GM18951 (cell line): ENCODE results near the gene FNDC3B.

Source experiments
- POLR2A ChIP-seq: IDR thresholded peaks from 4 replicates; pipeline ENCODE4 v1.6.1; 2011; ENCODE audit warnings: mild to moderate bottlenecking; ENCODE audit not compliant: insufficient read length, insufficient read depth; ENCODE audit errors: extremely low read depth
- in situ Hi-C: fragments of 300-500 bp; cut with MboI; formaldehyde crosslinking; loops from one replicate; pipeline ENCODE4 v1.12.0; 2022; ENCODE audit warnings: low sequenced_read_pairs, mixed read lengths, inconsistent platforms; ENCODE audit not compliant: unreplicated experiment

The FNDC3B gene

DNA sequence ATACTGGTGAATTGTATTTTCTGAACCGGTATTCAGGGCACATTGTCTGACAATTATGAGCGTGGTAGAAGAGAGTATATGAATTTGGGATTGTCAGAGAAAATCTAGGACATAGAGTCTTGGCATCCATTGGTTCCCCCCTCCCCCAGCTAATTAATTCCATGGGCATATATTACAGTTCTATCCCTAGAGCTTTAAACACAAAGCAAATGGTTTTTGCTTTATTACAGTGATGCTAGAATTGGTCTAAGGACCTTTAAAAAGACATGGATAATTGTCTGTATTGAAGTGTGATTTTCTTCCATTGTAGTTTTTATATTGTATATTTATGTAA lies 91.3 kb downstream of the FNDC3B start:
- in situ Hi-C loops = no loop called here
- TF ChIP-seq POLR2A = no peak

DNA sequence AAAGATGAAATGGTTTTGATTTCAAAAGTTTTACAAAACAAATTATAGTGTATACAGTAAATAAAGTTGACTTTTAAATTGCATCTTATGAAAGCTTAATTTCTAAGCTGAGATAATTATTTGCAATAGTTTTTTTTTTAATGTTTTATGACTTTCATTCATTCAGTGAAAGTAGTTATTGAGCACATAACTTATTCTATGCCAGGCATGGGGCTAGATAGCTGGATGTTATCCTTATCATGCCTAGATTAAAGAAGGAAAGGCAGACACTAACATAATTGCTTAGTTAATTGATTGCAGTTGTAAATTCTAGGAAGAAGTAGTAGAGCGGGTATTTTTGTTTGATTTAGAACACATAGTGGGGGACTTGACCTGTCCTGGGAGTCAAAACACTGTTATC lies 92.4 kb downstream of the FNDC3B start:
- no peak for TF ChIP-seq POLR2A
- in situ Hi-C loops = no loop called here

DNA sequence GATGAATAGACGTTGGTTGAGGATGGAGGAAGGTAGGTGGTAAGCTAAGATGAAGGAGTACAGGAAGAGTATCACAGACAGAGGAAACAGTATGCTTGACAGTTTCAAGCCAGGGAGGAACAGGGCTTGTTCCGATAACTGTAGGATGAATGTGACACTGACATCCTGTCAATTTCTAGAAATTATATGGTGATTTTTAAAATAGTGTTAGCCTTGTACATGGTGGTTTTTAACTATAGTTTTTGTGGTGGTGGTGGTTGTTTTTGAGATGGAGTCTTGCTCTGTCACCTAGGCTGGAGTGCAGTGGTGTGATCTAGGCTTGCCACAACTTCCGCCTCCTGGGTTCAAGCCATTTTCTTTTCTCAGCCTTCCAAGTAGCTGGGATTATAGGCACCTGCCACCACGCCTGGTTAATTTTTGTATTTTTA lies 92.8 kb downstream of the FNDC3B start:
- no peak for TF ChIP-seq POLR2A
- in situ Hi-C loops = no loop called here

DNA sequence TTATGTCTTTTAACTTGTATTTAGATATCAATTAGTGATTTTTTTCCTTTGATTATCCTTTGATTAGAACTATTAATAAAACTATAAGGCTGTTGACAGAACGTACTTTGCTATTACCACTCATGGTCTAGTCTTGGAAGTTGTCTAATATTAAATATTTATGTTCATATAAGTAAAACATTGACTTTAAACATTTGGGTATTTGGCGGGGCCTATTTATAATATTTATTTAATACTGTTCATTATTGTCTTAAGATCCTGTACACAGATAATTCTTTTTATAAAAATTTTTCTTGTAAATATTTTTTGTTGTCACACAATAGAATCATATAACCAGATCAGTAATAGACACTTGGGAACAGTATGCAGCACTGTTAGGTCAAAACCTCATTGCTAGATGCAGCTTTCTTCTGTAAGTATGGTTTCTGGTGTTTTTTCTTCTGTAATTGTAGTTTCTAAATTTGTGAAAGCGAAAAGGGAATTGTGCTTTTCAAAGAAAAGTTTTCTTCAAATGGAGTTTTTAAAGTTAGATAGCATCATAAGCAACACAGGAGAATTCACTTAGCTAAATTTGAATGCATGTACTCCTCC lies 93.4 kb downstream of the FNDC3B start:
- in situ Hi-C loops = no loop called here
- TF ChIP-seq POLR2A = no peak

DNA sequence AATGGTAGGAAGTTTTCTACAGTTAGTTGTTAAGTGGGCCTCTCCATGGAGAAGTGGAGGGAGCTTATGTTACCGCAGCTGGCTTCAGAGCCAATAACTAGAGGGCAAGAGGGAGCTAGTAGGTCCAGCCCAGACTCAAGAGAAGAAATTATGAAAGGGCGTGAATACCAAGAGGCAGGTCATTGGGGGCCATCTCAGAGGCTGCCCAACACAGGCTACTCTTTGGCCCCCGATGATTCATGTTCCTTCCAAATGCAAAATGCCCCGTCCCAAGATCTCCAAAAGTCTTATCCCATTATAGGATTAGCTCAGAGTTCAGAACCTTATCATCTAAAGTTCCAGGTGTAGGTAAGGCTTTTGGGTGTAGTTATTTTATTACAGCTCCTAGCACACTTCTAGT lies 94.5 kb downstream of the FNDC3B start:
- no peak for TF ChIP-seq POLR2A
- in situ Hi-C loops = no loop called here

DNA sequence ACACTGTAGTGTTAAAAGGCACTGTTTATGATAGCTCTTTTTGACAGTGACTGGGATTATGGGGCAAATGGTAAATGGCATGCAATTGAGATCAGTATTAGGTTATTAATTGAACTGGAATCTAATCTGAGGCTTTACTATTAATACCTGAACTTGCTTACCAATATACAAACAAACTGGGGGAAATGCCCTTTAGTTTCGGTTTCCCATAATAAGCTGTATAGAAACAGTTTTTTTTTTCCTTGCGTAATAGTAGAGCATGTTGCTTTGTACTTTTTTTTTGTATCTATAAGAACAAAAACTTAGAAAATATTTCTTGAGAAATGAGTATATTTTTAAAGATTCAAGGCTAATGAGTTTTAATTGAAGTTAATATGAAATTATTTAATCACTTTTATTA lies 95.0 kb downstream of the FNDC3B start:
- TF ChIP-seq POLR2A = no peak
- in situ Hi-C loops = no loop called here

DNA sequence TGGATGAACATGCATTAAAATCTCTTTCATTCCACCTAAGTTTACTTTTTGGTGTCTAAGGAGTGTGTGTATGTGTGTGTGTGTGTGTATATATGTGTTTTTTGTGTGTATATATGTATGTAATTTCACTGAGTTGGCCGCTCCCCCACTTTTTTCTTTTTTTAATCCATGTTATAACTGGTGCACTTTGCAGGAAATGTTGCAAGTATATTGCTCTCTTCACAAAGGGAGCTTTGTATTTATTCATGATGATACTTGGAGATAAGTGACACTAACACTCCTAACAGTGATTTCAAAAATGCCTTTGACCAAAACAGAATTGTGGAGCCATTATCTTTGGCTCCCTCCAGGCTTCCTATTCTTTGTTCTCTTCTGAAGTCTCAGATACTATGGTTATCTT lies 95.8 kb downstream of the FNDC3B start:
- TF ChIP-seq POLR2A = no peak
- in situ Hi-C loops = no loop called here

DNA sequence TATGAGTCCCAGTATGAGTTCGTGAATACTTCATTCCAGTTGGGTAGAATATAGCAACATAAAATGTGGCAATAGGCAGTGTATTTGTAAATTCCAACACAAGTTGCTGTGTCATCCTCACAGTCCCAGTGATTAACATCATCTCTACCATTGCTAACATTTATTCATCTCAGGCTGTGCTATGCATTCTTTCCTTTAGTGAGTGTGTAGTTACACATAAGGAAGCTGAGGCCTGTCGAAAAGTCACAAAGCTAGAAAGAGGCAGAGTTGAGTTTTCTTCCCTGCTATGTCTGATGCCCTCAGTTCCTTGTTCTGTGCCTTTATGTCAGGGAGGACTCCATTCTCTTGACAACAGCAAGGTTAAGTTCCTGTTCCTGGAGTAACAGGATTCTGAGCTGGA lies 96.4 kb downstream of the FNDC3B start:
- in situ Hi-C loops = no loop called here
- TF ChIP-seq POLR2A = no peak

DNA sequence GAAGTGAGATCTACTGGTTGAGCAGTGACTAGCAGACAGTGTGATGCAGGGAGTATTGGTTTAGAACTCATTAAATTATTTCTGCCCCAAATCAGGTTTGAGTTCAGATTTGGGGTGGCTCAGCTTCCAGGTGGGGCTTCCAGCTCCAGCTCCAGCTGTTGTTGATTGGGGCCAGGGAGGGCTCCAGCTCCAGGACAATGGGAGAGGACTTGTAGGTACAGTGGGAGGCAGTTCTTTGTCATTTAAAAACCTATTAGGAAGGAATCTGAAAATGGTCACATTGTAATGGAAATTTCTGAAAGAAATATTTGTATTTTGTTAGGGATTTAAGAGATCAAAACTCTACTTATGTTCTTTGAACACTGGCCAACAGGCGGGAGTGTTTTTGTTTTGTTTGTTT lies 97.0 kb downstream of the FNDC3B start:
- no peak for TF ChIP-seq POLR2A
- in situ Hi-C loops = no loop called here

DNA sequence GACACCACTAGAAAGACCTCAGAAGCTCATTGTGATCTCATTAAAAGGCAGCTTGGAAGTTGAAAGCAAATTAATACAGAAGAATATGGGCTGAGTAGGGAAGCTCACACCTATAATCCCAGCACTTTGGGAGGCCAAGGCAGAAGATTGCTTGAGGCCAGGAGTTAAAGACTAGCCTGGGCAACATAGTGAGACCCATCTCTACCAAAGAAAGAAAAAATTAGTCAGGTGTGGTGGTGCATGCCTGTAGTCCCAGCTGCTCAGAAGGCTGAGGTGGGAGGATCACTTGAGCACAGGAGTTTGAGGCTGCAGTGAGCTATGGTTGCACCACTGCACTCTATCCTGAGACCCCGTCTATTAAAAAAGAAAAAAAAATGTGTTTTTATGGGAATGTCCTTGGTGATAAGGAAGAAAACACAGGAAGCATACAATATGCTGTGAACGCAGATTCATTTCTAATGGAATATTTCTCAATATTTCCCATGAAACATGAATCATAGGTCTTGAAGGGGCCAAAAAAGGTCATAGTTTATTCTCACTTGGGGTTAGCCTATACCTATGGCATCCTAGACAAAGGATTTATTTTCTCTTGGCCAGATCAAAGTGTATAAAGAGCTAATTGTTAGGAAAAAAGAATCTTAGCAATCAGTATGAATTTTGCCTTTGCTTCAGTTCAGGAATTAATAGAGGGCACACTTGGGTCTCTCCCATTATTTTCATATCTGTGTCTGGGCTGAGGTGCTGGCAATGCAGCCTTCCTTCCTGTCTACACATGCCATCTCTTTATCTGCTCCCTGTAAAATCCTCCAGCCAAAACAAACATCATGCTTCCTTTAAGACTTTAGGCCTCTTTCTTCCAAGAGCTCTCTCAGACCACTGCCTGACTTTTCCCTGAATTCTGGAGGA lies 98.2 kb downstream of the FNDC3B start:
- in situ Hi-C loops = no loop called here
- TF ChIP-seq POLR2A = no peak

DNA sequence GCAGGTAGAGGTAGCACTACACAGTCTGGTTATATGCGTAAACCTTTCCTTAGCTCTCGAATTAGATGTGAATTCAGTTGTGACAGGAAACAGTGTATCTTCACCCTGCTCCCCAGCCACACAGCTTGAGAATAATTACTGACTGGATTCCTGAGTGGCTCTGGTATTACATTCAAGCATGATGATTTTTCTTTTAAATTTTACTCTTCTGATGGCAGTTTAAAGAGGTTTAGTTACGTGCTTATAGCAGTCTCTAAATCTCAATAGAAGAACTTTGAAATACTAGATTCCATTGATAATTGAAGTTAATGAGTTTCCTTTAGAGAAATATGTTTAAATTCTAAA lies 98.8 kb downstream of the FNDC3B start:
- no peak for TF ChIP-seq POLR2A
- in situ Hi-C loops = no loop called here

DNA sequence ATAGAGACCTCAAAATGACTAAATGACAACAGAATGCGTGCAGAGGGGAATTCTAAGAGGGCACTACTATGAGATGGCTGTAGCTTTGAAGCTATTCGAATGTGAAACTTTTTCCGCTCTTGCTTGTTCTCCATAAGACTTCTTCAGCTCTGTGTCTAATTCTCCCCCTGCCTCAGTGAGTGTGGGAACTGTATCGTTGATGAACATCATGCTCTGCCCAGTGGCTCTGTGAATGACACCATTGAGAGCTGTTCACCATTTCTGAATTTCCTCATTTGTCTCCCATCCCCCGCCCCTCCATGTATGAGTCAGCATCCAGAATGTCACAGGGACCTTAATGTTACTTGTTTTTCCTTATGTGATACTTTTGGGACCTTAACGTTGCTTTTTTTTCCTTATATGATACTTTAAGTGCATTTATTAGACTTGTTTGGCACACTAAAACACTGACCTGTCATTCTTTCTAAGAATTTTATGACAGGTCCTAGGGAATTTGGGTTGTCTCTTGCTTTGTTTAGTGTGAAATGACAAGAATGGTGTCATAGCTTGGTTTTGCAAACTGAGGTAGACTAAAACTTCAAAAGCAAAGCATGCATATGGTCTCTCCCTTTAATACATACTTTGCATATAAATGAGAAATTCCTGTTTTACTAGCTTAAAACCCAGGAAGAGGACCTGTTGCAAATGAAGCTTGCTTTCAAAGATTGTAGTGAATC lies 99.6 kb downstream of the FNDC3B start:
- in situ Hi-C loops = no loop called here
- TF ChIP-seq POLR2A = no peak

DNA sequence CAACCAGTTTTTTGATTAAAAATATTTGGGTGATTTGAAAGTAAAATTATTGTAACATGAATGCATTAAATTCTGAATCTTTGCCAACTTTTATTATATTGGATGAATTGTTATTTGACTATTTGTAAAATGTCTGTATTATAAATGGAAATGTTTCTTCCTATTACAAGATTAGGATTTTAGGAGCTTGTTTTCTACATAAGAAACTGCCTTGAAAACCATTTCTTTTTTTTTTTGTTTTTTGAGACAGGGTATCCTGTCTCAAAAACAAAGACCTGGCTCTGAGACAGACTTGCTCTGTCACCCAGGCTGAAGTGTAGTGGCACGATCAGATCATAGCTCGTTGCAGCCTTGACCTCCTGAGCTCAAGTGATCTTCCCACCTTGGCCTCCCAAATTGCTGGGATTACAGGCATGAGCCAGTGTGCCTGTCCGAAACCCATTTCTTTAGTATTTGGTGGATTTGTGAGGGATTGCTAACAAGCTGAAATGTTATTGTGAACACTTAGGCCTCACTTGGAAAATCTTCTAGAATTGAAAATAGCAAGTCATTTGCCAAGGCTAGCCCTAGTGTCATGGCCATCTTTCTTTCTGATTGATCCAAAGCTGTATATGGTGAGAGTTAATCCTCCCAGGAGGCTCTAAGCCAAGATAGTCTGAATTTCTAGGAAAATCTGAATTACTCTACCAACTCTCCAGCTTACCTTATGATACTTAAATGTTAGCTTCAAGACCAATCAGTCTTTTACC lies 100.3 kb downstream of the FNDC3B start:
- TF ChIP-seq POLR2A = no peak

DNA sequence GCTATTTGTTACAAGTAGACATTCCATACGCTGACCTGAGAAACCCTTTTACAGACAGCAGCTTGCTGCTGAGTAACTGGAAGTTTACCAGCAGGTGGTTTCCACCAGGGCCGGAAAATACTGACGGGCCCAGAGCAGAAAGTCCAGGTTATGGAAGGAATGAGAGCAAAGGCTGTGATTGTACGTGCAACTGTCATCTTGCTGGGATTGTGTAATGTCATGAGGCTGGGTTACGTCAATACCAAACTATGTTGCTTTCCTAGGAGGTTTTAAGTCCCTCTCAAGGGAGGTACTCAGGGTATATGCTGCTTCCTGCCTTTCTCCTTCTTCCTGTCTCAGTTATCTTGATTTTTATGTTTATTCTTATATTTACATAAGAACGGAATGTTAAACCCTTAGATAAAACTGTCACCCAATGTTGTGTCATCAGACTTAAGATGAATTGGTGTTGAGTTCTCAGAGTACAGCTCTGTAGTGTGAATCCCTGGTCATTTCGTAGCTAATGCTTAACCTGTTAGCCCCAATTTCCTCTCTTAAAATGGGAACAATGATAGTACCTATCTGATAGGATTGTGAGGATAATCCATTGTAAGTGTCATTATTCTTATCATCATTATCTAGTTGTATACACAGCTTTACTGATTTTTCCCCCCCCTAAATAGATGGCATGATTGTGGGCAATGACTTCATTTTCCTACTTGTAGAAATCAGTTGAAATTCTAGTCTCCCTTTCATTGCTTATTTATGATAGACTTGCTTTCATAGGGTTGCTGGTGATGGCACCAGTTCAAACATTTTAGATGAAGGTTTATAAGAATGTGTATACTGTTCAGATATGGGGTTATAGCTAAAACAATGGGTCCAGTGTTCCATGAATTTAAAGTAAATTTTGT lies 101.4 kb downstream of the FNDC3B start:
- in situ Hi-C loops = no loop called here

More for the DNA sequence above, 100.3 kb downstream of the FNDC3B start:
- in situ Hi-C loops = no loop called here

More for the DNA sequence above, 101.4 kb downstream of the FNDC3B start:
- no peak for TF ChIP-seq POLR2A
